Measurements from ENCODE around the gene OR9A4.

OR9A4 gene

GRCh38 chr7:141928146-141928844 is 12.1 kb downstream of the OR9A4 start:
- no peaks in the 10 kb centered on the region for H3K36me3 Mint-ChIP-seq
- ATAC-seq (no peak), DNase-seq (ENCODE audit: low spot score in 2 of 2) (no peak)
- H3K4me1 Mint-ChIP-seq, result no peaks in the 10 kb centered on the region
- no peak overlapping the region for H3K4me3 Mint-ChIP-seq
- H3K27ac Mint-ChIP-seq, result no peak overlapping the region
- peaks cover 6% of the 10 kb centered on the region for H3K9me3 Mint-ChIP-seq

GRCh38 chr7:141928845-141929195 is 12.6 kb downstream of the OR9A4 start:
- Mint-ChIP-seq H3K27ac (no peak overlapping the region), H3K4me1 (no peaks in the 10 kb centered on the region), H3K4me3 (no peak overlapping the region), H3K36me3 (no peaks in the 10 kb centered on the region), H3K9me3 (peaks cover 6% of the 10 kb centered on the region)
- no peak for DNase-seq (ENCODE audit: low spot score in 2 of 2)
- no peak for ATAC-seq

- Mint-ChIP-seq H3K27ac (no peak overlapping the region), H3K36me3 (no peaks in the 10 kb centered on the region), H3K4me3 (no peak overlapping the region), H3K9me3 (peaks cover 6% of the 10 kb centered on the region), H3K4me1 (no peaks in the 10 kb centered on the region)
- DNase-seq (ENCODE audit: low spot score in 2 of 2), result no peak
- no peak for ATAC-seq
These were observed 14.0 kb downstream of the OR9A4 start for GRCh38 chr7:141930211-141930610.

- DNase-seq (ENCODE audit: low spot score in 2 of 2) (no peak), ATAC-seq (no peak)
- Mint-ChIP-seq H3K9me3 (peaks cover 24% of the 10 kb centered on the region), H3K4me1 (no peaks in the 10 kb centered on the region), H3K36me3 (no peaks in the 10 kb centered on the region), H3K4me3 (no peak overlapping the region), H3K27ac (no peak overlapping the region)
These were observed 24.9 kb downstream of the OR9A4 start for GRCh38 chr7:141941075-141941474.

- DNase-seq (ENCODE audit: low spot score in 2 of 2) (no peak), ATAC-seq (no peak)
- Mint-ChIP-seq H3K27ac (no peak overlapping the region), H3K9me3 (peaks cover 24% of the 10 kb centered on the region), H3K36me3 (no peaks in the 10 kb centered on the region), H3K4me3 (no peak overlapping the region), H3K4me1 (no peaks in the 10 kb centered on the region)
These were observed 27.6 kb downstream of the OR9A4 start for GRCh38 chr7:141943846-141944245.

GRCh38 chr7:141944811-141945210 is 28.6 kb downstream of the OR9A4 start:
- H3K4me1 Mint-ChIP-seq, result no peaks in the 10 kb centered on the region
- H3K9me3 Mint-ChIP-seq, result peaks cover 16% of the 10 kb centered on the region
- no peak overlapping the region for H3K4me3 Mint-ChIP-seq
- no peaks in the 10 kb centered on the region for H3K36me3 Mint-ChIP-seq
- DNase-seq (ENCODE audit: low spot score in 2 of 2) (no peak), ATAC-seq (no peak)
- no peak overlapping the region for H3K27ac Mint-ChIP-seq

- H3K27ac Mint-ChIP-seq, result no peak overlapping the region
- DNase-seq (ENCODE audit: low spot score in 2 of 2) (no peak), ATAC-seq (no peak)
- no peak overlapping the region for H3K4me3 Mint-ChIP-seq
- H3K9me3 Mint-ChIP-seq, result peaks cover 13% of the 10 kb centered on the region
- H3K36me3 Mint-ChIP-seq, result no peaks in the 10 kb centered on the region
- no peaks in the 10 kb centered on the region for H3K4me1 Mint-ChIP-seq
These were observed 29.2 kb downstream of the OR9A4 start for GRCh38 chr7:141945356-141945755.

GRCh38 chr7:141946796-141947195 is 30.6 kb downstream of the OR9A4 start, which contains the start of gene CLEC5A:
CLEC5A (minus strand) TSS chr7:141946974; CDS start chr7:141946292, 682 bp downstream.
- Mint-ChIP-seq H3K4me1 (no peaks in the 10 kb centered on the region), H3K9me3 (no peaks in the 10 kb centered on the region), H3K36me3 (no peaks in the 10 kb centered on the region), H3K27ac (no peak within 1 kb of the TSS), H3K4me3 (no peak within 1 kb of the TSS)
- ATAC-seq (no peak), DNase-seq (ENCODE audit: low spot score in 2 of 2) (no peak)

GRCh38 chr7:141949021-141949420 is 32.8 kb downstream of the OR9A4 start:
- Mint-ChIP-seq H3K4me3 (no peak overlapping the region), H3K27ac (no peak overlapping the region)

GRCh38 chr7:141949451-141949850 is 33.3 kb downstream of the OR9A4 start:
- DNase-seq (ENCODE audit: low spot score in 2 of 2), result no peak
- no peak for ATAC-seq
- Mint-ChIP-seq H3K36me3 (no peaks in the 10 kb centered on the region), H3K27ac (no peak overlapping the region), H3K4me1 (no peaks in the 10 kb centered on the region), H3K4me3 (no peak overlapping the region), H3K9me3 (no peaks in the 10 kb centered on the region)

More at GRCh38 chr7:141949021-141949420, 32.8 kb downstream of the OR9A4 start:
- no peaks in the 10 kb centered on the region for H3K9me3 Mint-ChIP-seq
- ATAC-seq (no peak), DNase-seq (ENCODE audit: low spot score in 2 of 2) (no peak)
- H3K36me3 Mint-ChIP-seq, result no peaks in the 10 kb centered on the region
- H3K4me1 Mint-ChIP-seq, result no peaks in the 10 kb centered on the region

- Mint-ChIP-seq H3K36me3 (no peaks in the 10 kb centered on the region), H3K4me1 (no peaks in the 10 kb centered on the region), H3K4me3 (no peak overlapping the region), H3K27ac (no peak overlapping the region), H3K9me3 (no peaks in the 10 kb centered on the region)
- DNase-seq (ENCODE audit: low spot score in 2 of 2), result no peak
- no peak for ATAC-seq
These were observed 33.7 kb downstream of the OR9A4 start for GRCh38 chr7:141949911-141950310.

GRCh38 chr7:141950806-141951205 is 34.6 kb downstream of the OR9A4 start:
- H3K4me1 Mint-ChIP-seq, result no peaks in the 10 kb centered on the region
- no peak for ATAC-seq
- H3K4me3 Mint-ChIP-seq, result no peak overlapping the region
- no peaks in the 10 kb centered on the region for H3K36me3 Mint-ChIP-seq
- no peaks in the 10 kb centered on the region for H3K9me3 Mint-ChIP-seq
- no peak for DNase-seq (ENCODE audit: low spot score in 2 of 2)
- no peak overlapping the region for H3K27ac Mint-ChIP-seq

- Mint-ChIP-seq H3K4me1 (no peaks in the 10 kb centered on the region), H3K36me3 (no peaks in the 10 kb centered on the region), H3K4me3 (no peak overlapping the region), H3K9me3 (no peaks in the 10 kb centered on the region), H3K27ac (no peak overlapping the region)
- ATAC-seq (no peak), DNase-seq (ENCODE audit: low spot score in 2 of 2) (no peak)
These were observed 36.3 kb downstream of the OR9A4 start for GRCh38 chr7:141952461-141952860.

- H3K4me1 Mint-ChIP-seq, result no peaks in the 10 kb centered on the region
- DNase-seq (ENCODE audit: low spot score in 2 of 2) (no peak), ATAC-seq (no peak)
These were observed 38.1 kb downstream of the OR9A4 start for GRCh38 chr7:141954334-141954733.

GRCh38 chr7:141956084-141956483 is 39.9 kb downstream of the OR9A4 start:
- ATAC-seq, result no peak
- Mint-ChIP-seq H3K4me3 (no peak overlapping the region), H3K4me1 (no peaks in the 10 kb centered on the region), H3K27ac (no peak overlapping the region), H3K9me3 (no peaks in the 10 kb centered on the region), H3K36me3 (no peaks in the 10 kb centered on the region)
- no peak for DNase-seq (ENCODE audit: low spot score in 2 of 2)

More at GRCh38 chr7:141954334-141954733, 38.1 kb downstream of the OR9A4 start:
- no peak overlapping the region for H3K27ac Mint-ChIP-seq
- no peaks in the 10 kb centered on the region for H3K36me3 Mint-ChIP-seq
- no peaks in the 10 kb centered on the region for H3K9me3 Mint-ChIP-seq
- no peak overlapping the region for H3K4me3 Mint-ChIP-seq

- Mint-ChIP-seq H3K4me1 (no peaks in the 10 kb centered on the region), H3K36me3 (no peaks in the 10 kb centered on the region), H3K9me3 (no peaks in the 10 kb centered on the region), H3K27ac (no peak overlapping the region), H3K4me3 (no peak overlapping the region)
- ATAC-seq, result no peak
- no peak for DNase-seq (ENCODE audit: low spot score in 2 of 2)
These were observed 44.7 kb downstream of the OR9A4 start for GRCh38 chr7:141960687-141961422.
